PC-9 (cell line): ENCODE measurements around the gene NEO1.

Experiments
- EZH2 ChIP-seq: fragments of 200-600 bp; sonication (generic); IDR thresholded peaks from 2 replicates; pipeline ENCODE4 v1.8.0; 2017; ENCODE audit warnings: antibody characterized with exemption, low read depth
- TF ChIP-seq, protein P1 (sequence below): fragments of 200-600 bp; sonication (generic); conservative IDR thresholded peaks from 2 replicates; pipeline ENCODE4 v1.6.1; 2017; ENCODE audit warnings: mixed run types, antibody characterized with exemption, mild to moderate bottlenecking, moderate library complexity

DNA sequence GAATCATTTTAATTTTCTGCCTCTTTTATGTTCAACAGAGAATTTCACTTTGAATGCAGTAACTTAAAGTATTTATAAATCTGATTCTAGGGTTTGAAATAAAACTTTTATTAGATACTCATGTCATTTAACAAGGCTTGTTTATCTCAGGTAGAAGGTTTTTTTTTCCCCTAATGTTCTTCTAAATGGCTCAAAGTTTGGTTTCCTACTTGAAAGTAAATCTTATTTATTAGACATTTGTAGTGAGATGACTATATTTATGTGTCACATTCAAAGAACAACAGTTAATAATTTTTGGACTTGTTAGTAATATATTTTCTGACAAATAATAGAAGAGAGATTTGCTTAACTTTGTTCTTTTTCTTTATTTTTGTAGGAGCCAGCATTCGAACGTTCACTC lies 63.9 kb downstream of the NEO1 start:
- TF ChIP-seq, protein P1, sequence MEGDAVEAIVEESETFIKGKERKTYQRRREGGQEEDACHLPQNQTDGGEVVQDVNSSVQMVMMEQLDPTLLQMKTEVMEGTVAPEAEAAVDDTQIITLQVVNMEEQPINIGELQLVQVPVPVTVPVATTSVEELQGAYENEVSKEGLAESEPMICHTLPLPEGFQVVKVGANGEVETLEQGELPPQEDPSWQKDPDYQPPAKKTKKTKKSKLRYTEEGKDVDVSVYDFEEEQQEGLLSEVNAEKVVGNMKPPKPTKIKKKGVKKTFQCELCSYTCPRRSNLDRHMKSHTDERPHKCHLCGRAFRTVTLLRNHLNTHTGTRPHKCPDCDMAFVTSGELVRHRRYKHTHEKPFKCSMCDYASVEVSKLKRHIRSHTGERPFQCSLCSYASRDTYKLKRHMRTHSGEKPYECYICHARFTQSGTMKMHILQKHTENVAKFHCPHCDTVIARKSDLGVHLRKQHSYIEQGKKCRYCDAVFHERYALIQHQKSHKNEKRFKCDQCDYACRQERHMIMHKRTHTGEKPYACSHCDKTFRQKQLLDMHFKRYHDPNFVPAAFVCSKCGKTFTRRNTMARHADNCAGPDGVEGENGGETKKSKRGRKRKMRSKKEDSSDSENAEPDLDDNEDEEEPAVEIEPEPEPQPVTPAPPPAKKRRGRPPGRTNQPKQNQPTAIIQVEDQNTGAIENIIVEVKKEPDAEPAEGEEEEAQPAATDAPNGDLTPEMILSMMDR: no peak
- TF ChIP-seq EZH2: no peak
